Pancreas (tissue), 10 donors: ENCODE data around the gene ZBTB48. TPM values are rescaled to one million over a fixed set of nuclear protein-coding genes. Genes with fewer than 3 reads are reported as not detected.
"Not testable (repeated sequence)": the region's sequence is repeated elsewhere in the genome, so short reads cannot be mapped to it uniquely, and the experiment has no call there.

Source experiments
- ATAC-seq, 4 donors: fragments of 200-7000 bp; cut with Tn5 transposase; one replicate each; pipeline versions ENCODE4 v1.8.0 to v1.9.1; 2020; ENCODE audit warnings: mild to moderate bottlenecking in 4 of 4, moderate library complexity in 4 of 4
- DNase-seq, 6 donors: peaks; one replicate each; pipeline ENCODE4 v3.0.0-alpha.2; 2020
- FAIRE-seq: peaks from 2 replicates; lab custom pipeline; 2012; peaks lifted over from hg19 to GRCh38; lab: Jason Lieb, UNC
- H3K27ac ChIP-seq, 4 donors: fragments of 200-600 bp; sonication (generic); 1 replicate in 3 of 4; 2 replicates in 1 of 4; pipeline versions ENCODE4 v1.5.0 to v1.8.0; 2020
- H3K27me3 ChIP-seq, 4 donors: fragments of 200-600 bp; one replicate each; pipeline ENCODE4 v1.8.0; 2021
- H3K36me3 ChIP-seq, 3 donors: fragments of 200-600 bp; sonication (generic) in 1 of 3; one replicate each; pipeline versions ENCODE4 v1.5.0 to v1.8.0; 2020 to 2021
- H3K4me1 ChIP-seq, 3 donors: fragments of 200-600 bp; one replicate each; pipeline ENCODE4 v1.8.0; 2021
- H3K4me3 ChIP-seq, 4 donors: fragments of 200-600 bp; sonication (generic) in 2 of 4; one replicate each; pipeline versions ENCODE4 v1.5.0 to v1.8.0; 2020 to 2021
- H3K9me3 ChIP-seq, 4 donors: fragments of 200-600 bp; one replicate each; pipeline ENCODE4 v1.8.0; 2021
- WGBS, 2 donors: extraction: QIAGEN DNeasy Blood & Tissue Kit; methylation state at CpG; one replicate each; pipeline ENCODE4 v1.1.7; 2013; 5-methylcytosine and 5-hydroxymethylcytosine counted together
- intact Hi-C, 3 donors: fragments of 100-400 bp; cut with DNase I; formaldehyde crosslinking; loops; one replicate each; pipeline versions ENCODE4 v1.11.1 to v1.14.2; 2022
- polyA plus RNA-seq, 2 donors: library from polyadenylated mRNA; stranded (reverse); fragments of 200-250 nt; gene quantifications; one replicate each; pipeline ENCODE4 v1.2.3, GENCODE V29; 2013
- total RNA-seq, 6 donors: library from RNA; stranded (reverse); fragmentation: NEBNext Ultra II Directional in 4 of 6; extraction: Animal tissue kit (Norgen Biotek cat#: 25700) in 4 of 6; gene quantifications; one replicate each; pipeline versions ENCODE4 v1.2.1 to v1.2.4, GENCODE V29; 2021 to 2023
- TF ChIP-seq, protein P1 (sequence below), 4 donors: fragments of 200-600 bp; sonication (generic) in 3 of 4; IDR thresholded peaks; one replicate each; pipeline versions ENCODE4 v1.5.0 to v1.8.0; 2021; ENCODE audit warnings: antibody characterized with exemption in 4 of 4
- donor health status: healthy with polysubstance abuse.
- donor health status: DM: no; HTN: no; CAD: no; lungs with moderate emphysema.
- donor health status: DM: no; HTN: no; CAD: no.
- donor health status: control.
- donor health status: control.
- donor health status: Bipolar disorder and iron deficiency.
- donor health status: DM: yes; HTN: yes; CAD: no.
- donor health status: DM: no; HTN: no; CAD: no.
- donor health status: DM: no; HTN: no; CAD: no.
- donor health status: DM: yes; HTN: yes; CAD: no.

The ZBTB48 gene
- total and polyA plus RNA-seq, 8 donors = 15.2 to 143 (median 18.4) TPM

DNA sequence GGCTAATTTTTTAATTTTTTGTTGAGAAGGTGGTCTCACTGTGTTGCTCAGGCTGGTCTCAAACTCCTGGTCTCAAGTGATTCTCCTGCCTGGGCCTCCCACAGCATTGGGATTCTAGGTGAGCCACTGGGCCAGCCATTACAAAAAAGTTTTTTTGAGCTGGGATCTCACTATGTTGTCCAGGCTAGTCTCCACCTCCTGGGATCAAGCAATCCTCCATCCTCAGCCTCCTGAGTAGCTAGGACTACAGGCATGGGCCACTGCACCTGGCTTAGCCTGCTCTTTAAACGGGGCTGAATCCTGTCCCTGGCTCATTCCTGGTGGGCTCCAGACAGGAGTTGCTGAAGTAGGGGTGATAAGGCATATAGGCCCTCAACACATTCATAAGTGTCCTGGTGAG lies 22.2 kb upstream of the ZBTB48 start:
- 69 to 84% methylated on average over 1 of the region's 1 CpG for WGBS, 2 donors
- DNase-seq = no peak

GRCh38 chr1:6559161-6559560 lies 20.6 kb upstream of the ZBTB48 start:
- intact Hi-C loops = loop anchor here in 1 of 3 donors (10.0 kb wide), 1 partner anchor 86 kb away; no protein-coding TSS in a partner anchor
- ATAC-seq, H3K4me1 ChIP-seq, H3K27ac ChIP-seq, H3K36me3 ChIP-seq, DNase-seq, H3K4me3 ChIP-seq, H3K27me3 ChIP-seq, H3K9me3 ChIP-seq, FAIRE-seq: not testable (repeated sequence)
- 64 to 78% methylated on average over 11 of the region's 11 CpGs for WGBS, 2 donors

More for the DNA sequence above, 22.2 kb upstream of the ZBTB48 start:
- TF ChIP-seq, protein P1, sequence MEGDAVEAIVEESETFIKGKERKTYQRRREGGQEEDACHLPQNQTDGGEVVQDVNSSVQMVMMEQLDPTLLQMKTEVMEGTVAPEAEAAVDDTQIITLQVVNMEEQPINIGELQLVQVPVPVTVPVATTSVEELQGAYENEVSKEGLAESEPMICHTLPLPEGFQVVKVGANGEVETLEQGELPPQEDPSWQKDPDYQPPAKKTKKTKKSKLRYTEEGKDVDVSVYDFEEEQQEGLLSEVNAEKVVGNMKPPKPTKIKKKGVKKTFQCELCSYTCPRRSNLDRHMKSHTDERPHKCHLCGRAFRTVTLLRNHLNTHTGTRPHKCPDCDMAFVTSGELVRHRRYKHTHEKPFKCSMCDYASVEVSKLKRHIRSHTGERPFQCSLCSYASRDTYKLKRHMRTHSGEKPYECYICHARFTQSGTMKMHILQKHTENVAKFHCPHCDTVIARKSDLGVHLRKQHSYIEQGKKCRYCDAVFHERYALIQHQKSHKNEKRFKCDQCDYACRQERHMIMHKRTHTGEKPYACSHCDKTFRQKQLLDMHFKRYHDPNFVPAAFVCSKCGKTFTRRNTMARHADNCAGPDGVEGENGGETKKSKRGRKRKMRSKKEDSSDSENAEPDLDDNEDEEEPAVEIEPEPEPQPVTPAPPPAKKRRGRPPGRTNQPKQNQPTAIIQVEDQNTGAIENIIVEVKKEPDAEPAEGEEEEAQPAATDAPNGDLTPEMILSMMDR (IDR thresholded peaks at IDR 0.05) = no peak
- no peak for ATAC-seq
- Histone ChIP-seq H3K36me3 (no peaks in the 10 kb centered on the region), H3K4me1 (peaks cover 0 to 15% (median 9%) of the 10 kb centered on the region in 3 donors), H3K27ac (no peak overlapping the region), H3K9me3 (no peaks in the 10 kb centered on the region), H3K27me3 (no peaks in the 10 kb centered on the region), H3K4me3 (no peak overlapping the region)
- FAIRE-seq = no peak
- intact Hi-C loops = loop anchor here in 1 of 3 donors (10.0 kb wide), 1 partner anchor 87 kb away; no protein-coding TSS in a partner anchor

- TF ChIP-seq, protein P1 (IDR thresholded peaks at IDR 0.05) = no peak
- Histone ChIP-seq H3K36me3 (no peaks in the 10 kb centered on the region), H3K27ac (no peak overlapping the region), H3K4me3 (no peak overlapping the region), H3K27me3 (no peaks in the 10 kb centered on the region), H3K9me3 (no peaks in the 10 kb centered on the region), H3K4me1 (no peaks in the 10 kb centered on the region)
- intact Hi-C loops = no loop called here
- ATAC-seq (no peak), FAIRE-seq (no peak), DNase-seq (no peak)
- 60 to 62% methylated on average over 9 of the region's 9 CpGs for WGBS, 2 donors
Observed at GRCh38 chr1:6560267-6560666, 19.5 kb upstream of the ZBTB48 start.

GRCh38 chr1:6569033-6569432 lies 10.8 kb upstream of the ZBTB48 start:
- H3K36me3 ChIP-seq = no peaks in the 10 kb centered on the region
- no peaks in the 10 kb centered on the region for H3K4me1 ChIP-seq
- no peak for ATAC-seq
- no peaks in the 10 kb centered on the region for H3K9me3 ChIP-seq
- H3K27me3 ChIP-seq = no peaks in the 10 kb centered on the region
- DNase-seq = no peak
- TF ChIP-seq, protein P1 (IDR thresholded peaks at IDR 0.05) = no peak
- H3K27ac ChIP-seq = no peak overlapping the region
- 75 to 82% methylated on average over 11 of the region's 11 CpGs for WGBS, 2 donors
- no peak overlapping the region for H3K4me3 ChIP-seq
- no peak for FAIRE-seq
- intact Hi-C loops = no loop called here

DNA sequence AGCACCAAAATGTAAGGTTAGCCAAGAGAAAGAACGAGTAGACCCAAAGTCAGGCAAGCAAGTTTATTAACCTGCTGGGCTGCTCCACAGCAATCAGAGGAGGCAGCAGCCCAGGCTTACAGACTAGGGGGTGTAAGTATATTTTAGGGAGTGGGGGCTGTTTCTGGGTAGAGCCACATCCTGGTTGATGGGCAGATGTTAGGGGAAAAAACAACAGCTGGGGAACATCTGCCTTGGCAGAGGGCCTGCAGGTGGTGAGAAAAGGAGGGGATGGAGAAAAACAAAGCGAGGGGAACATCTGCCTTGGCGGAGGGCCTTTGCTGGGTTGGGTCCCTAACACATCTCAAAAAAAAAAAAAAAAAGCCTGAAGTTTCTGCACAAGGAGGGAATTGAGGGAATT lies 9.7 kb upstream of the ZBTB48 start:
- DNase-seq = no peak
- H3K27ac ChIP-seq = no peak overlapping the region
- no peaks in the 10 kb centered on the region for H3K27me3 ChIP-seq
- ATAC-seq = no peak
- no peaks in the 10 kb centered on the region for H3K4me1 ChIP-seq
- intact Hi-C loops = no loop called here
- no peaks in the 10 kb centered on the region for H3K9me3 ChIP-seq
- TF ChIP-seq, protein P1 (IDR thresholded peaks at IDR 0.05) = no peak
- H3K36me3 ChIP-seq = no peaks in the 10 kb centered on the region
- 76 to 88% methylated on average over 3 of the region's 3 CpGs for WGBS, 2 donors
- no peak overlapping the region for H3K4me3 ChIP-seq
- FAIRE-seq = no peak
